ENCODE results near the gene CELF4. TPM values are rescaled to one million over a fixed set of nuclear protein-coding genes. Genes with fewer than 3 reads are reported as not detected.

CELF4 gene
- total and polyA plus RNA-seq, 4 donors = 0.24 to 3.0 (median 1.3) TPM

- H3K27ac ChIP-seq (ENCODE audit: low read depth in 1 of 2, low read length in 1 of 2) = no peak overlapping the region
- no peak for TF ChIP-seq CTCF (IDR thresholded peaks at IDR 0.05; ENCODE audit: control extremely low read depth, extremely low read depth)
- peaks cover 0 to 17% (median 2%) of the 10 kb centered on the region in 3 donors for H3K27me3 ChIP-seq (ENCODE audit: control insufficient read depth in 3 of 3, insufficient read depth in 3 of 3, low read length in 2 of 3)
- H3K4me3 ChIP-seq = no peak overlapping the region
- DNase-seq (no peak), ATAC-seq (ENCODE audit: insufficient read depth, low FRiP score) (no peak)
- peaks cover 0 to 7% (median 0%) of the 10 kb centered on the region in 5 donors for H3K4me1 ChIP-seq (ENCODE audit: control insufficient read depth in 5 of 5, insufficient read depth in 5 of 5, low read length in 5 of 5)
- peaks cover 0 to 4% (median 0%) of the 10 kb centered on the region in 4 donors for H3K9me3 ChIP-seq (ENCODE audit: control insufficient read depth in 4 of 4, insufficient read depth in 3 of 4, low read length in 3 of 4)
- no peaks in the 10 kb centered on the region for H3K36me3 ChIP-seq (ENCODE audit: control insufficient read depth in 4 of 4, insufficient read depth in 4 of 4, low read length in 4 of 4)
- 80% methylated on average over 10 of the region's 10 CpGs for WGBS, 2 donors
- H3K9ac ChIP-seq (ENCODE audit: insufficient read depth in 1 of 2, low read length in 2 of 2) = no peak overlapping the region
Measured at GRCh38 chr18:37260367-37261093, 305.1 kb downstream of the CELF4 start.

- H3K9ac ChIP-seq (ENCODE audit: insufficient read depth in 1 of 2, low read length in 2 of 2) = no peak overlapping the region
- no peak for DNase-seq
- peaks cover 0 to 14% (median 3%) of the 10 kb centered on the region in 3 donors for H3K27me3 ChIP-seq (ENCODE audit: control insufficient read depth in 3 of 3, insufficient read depth in 3 of 3, low read length in 2 of 3)
- TF ChIP-seq CTCF (IDR thresholded peaks at IDR 0.05; ENCODE audit: control extremely low read depth, extremely low read depth) = no peak
- H3K4me3 ChIP-seq = no peak overlapping the region
- 65 to 83% methylated on average over 5 of the region's 5 CpGs for WGBS, 2 donors
- ATAC-seq (ENCODE audit: insufficient read depth, low FRiP score) = no peak
- H3K4me1 ChIP-seq (ENCODE audit: control insufficient read depth in 5 of 5, insufficient read depth in 5 of 5, low read length in 5 of 5) = peaks cover 0 to 8% (median under 1%) of the 10 kb centered on the region in 5 donors
- H3K36me3 ChIP-seq (ENCODE audit: control insufficient read depth in 4 of 4, insufficient read depth in 4 of 4, low read length in 4 of 4) = no peaks in the 10 kb centered on the region
- H3K27ac ChIP-seq (ENCODE audit: low read depth in 1 of 2, low read length in 1 of 2) = no peak overlapping the region
- H3K9me3 ChIP-seq (ENCODE audit: control insufficient read depth in 4 of 4, insufficient read depth in 3 of 4, low read length in 3 of 4) = no peaks in the 10 kb centered on the region
Measured at GRCh38 chr18:37259711-37260110, 305.9 kb downstream of the CELF4 start.

- Histone ChIP-seq H3K4me1 (ENCODE audit: control insufficient read depth in 5 of 5, insufficient read depth in 5 of 5, low read length in 5 of 5) (peaks cover 0 to 11% (median 5%) of the 10 kb centered on the region in 5 donors), H3K9me3 (ENCODE audit: control insufficient read depth in 4 of 4, insufficient read depth in 3 of 4, low read length in 3 of 4) (no peaks in the 10 kb centered on the region), H3K27ac (ENCODE audit: low read depth in 1 of 2, low read length in 1 of 2) (no peak overlapping the region), H3K4me3 (no peak overlapping the region), H3K36me3 (ENCODE audit: control insufficient read depth in 4 of 4, insufficient read depth in 4 of 4, low read length in 4 of 4) (no peaks in the 10 kb centered on the region), H3K27me3 (ENCODE audit: control insufficient read depth in 3 of 3, insufficient read depth in 3 of 3, low read length in 2 of 3) (peaks cover 0 to 14% (median 3%) of the 10 kb centered on the region in 3 donors), H3K9ac (ENCODE audit: insufficient read depth in 1 of 2, low read length in 2 of 2) (no peak overlapping the region)
- 56 to 57% methylated on average over 11 of the region's 11 CpGs for WGBS, 2 donors
- no peak for TF ChIP-seq CTCF (IDR thresholded peaks at IDR 0.05; ENCODE audit: control extremely low read depth, extremely low read depth)
- no peak for ATAC-seq (ENCODE audit: insufficient read depth, low FRiP score)
- no peak for DNase-seq
Measured at GRCh38 chr18:37258819-37259218, 306.8 kb downstream of the CELF4 start.
